ENCODE results near the gene MTG1.

Gene MTG1

GRCh38 chr10:133448120-133448519 lies 54.2 kb downstream of the MTG1 start:
- DNase-seq (ENCODE audit: low read depth, low spot score), result no peak
- no peak for TF ChIP-seq CTCF (IDR thresholded peaks at IDR 0.05; ENCODE audit: low read depth, low read length)
- no peak overlapping the region for H3K4me3 ChIP-seq (ENCODE audit: low read depth, low read length)
- in situ Hi-C loops (cut with HindIII; ENCODE audit: low sequenced_read_pairs), result no loop called here

DNA sequence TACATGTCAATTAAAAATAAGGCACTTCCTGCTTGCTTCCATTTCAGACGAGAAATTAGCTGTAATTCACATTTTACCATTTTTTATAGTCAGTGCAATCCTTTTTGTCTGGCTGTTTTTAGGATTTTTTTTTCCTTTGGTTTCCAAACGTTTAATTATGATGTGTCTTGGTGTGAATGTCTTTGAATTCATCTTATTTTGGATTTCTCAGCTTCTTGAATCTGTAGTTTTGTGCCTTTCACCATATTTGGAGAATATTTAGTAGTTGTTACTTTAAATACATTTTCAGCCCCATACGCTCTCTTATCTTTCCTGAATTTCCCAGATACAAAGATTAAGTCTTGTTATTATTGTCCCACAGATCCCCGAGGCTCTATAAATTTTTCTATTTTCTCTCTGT lies 57.4 kb downstream of the MTG1 start:
- no peak for TF ChIP-seq CTCF (IDR thresholded peaks at IDR 0.05; ENCODE audit: low read depth, low read length)
- in situ Hi-C loops (cut with HindIII; ENCODE audit: low sequenced_read_pairs), result no loop called here
- H3K4me3 ChIP-seq (ENCODE audit: low read depth, low read length), result no peak overlapping the region
- no peak for DNase-seq (ENCODE audit: low read depth, low spot score)

GRCh38 chr10:133452453-133452852 lies 58.5 kb downstream of the MTG1 start:
- DNase-seq (ENCODE audit: low read depth, low spot score), result no peak
- in situ Hi-C loops (cut with HindIII; ENCODE audit: low sequenced_read_pairs), result no loop called here
- no peak overlapping the region for H3K4me3 ChIP-seq (ENCODE audit: low read depth, low read length)
- no peak for TF ChIP-seq CTCF (IDR thresholded peaks at IDR 0.05; ENCODE audit: low read depth, low read length)

- no peak for DNase-seq (ENCODE audit: low read depth, low spot score)
- no peak for TF ChIP-seq CTCF (IDR thresholded peaks at IDR 0.05; ENCODE audit: low read depth, low read length)
- no peak within 1 kb of the TSS for H3K4me3 ChIP-seq (ENCODE audit: low read depth, low read length)
- in situ Hi-C loops (cut with HindIII; ENCODE audit: low sequenced_read_pairs), result no loop called here
These were observed 59.7 kb downstream of the MTG1 start, which contains the start of gene SCART1 for GRCh38 chr10:133453516-133454203. Gene SCART1, plus strand, starts transcription at chr10:133453945. Its CDS starts 53 bp downstream, at chr10:133453998.

DNA sequence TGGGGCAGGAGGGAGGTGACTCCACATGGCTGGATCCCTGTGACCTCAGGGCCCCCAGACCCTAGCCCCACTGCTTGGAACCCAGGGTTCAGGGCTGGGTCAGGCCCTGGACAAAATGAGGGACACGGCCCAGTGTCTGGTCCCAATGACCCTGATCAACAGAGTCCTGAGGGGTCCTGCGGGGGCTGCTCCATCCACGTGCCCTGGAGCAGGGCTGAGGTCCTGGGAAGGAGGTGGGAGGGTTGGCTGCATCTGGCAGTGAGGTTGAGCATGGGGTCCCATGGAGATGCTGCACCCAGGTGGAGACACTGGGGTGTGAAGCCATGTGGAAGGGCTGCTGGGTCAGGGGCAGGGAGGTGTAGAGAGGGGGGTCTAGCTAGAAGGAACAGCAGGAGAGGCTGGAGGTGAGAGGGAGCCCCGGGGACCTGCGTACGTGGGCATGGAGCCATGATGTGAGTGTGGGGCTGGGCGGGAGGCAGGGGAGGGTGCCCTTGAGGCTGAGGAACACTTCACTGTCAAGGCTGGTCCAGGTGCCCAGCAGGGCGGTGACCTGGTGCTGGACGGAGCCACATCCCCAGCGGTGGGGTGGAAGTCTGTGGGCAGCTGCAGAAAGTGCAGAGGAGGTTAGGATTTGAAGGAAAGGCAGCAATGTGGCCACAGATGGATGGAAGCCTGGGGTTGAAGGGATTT lies 60.4 kb downstream of the MTG1 start:
- H3K4me3 ChIP-seq (ENCODE audit: low read depth, low read length), result no peak overlapping the region
- in situ Hi-C loops (cut with HindIII; ENCODE audit: low sequenced_read_pairs), result no loop called here
- DNase-seq (ENCODE audit: low read depth, low spot score), result no peak
- no peak for TF ChIP-seq CTCF (IDR thresholded peaks at IDR 0.05; ENCODE audit: low read depth, low read length)

DNA sequence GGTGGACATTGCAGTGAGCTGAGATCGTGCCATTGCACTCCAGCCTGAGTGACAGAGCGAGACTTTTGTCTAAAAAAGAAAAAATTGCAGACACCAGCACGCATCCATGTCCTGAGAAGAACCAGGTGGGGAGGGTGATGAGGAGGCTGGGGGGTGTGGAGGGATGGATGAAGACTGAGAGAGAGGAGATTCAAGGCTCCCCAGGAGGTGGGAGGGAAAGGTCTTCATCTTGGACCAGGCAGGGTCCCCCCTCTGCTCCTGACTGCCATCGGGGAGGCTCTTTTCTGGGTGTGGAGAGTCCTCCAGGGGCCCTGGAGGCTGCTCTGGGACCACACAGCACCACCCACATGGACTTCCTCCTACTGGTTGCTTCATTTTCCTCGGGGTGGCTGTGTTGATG lies 61.2 kb downstream of the MTG1 start:
- in situ Hi-C loops (cut with HindIII; ENCODE audit: low sequenced_read_pairs), result no loop called here
- no peak for DNase-seq (ENCODE audit: low read depth, low spot score)
- TF ChIP-seq CTCF (IDR thresholded peaks at IDR 0.05; ENCODE audit: low read depth, low read length), result no peak
- no peak overlapping the region for H3K4me3 ChIP-seq (ENCODE audit: low read depth, low read length)
